Measurements from ENCODE around the gene NXPH3. TPM values are rescaled to one million over a fixed set of nuclear protein-coding genes. Genes with fewer than 3 reads are reported as not detected.

Gene NXPH3
- total and polyA plus RNA-seq, 8 donors = 0.19 to 1.1 (median 0.33) TPM

- H3K4me1 ChIP-seq = no peaks in the 10 kb centered on the region
- H3K27ac ChIP-seq = no peak overlapping the region
- no peaks in the 10 kb centered on the region for H3K36me3 ChIP-seq
- intact Hi-C loops (cut with DNase I) = no loop called here
- no peak overlapping the region for H3K4me3 ChIP-seq
- DNase-seq (no peak), ATAC-seq (no peak), FAIRE-seq (no peak)
- H3K27me3 ChIP-seq = no peaks in the 10 kb centered on the region
- H3K9me3 ChIP-seq = no peaks in the 10 kb centered on the region
- TF ChIP-seq CTCF (IDR thresholded peaks at IDR 0.05) = no peak
- 92 to 93% methylated on average over 4 of the region's 4 CpGs for WGBS, 2 donors
Observed at GRCh38 chr17:49583889-49584288, 8.2 kb downstream of the NXPH3 start.

- intact Hi-C loops (cut with DNase I) = no loop called here
- Histone ChIP-seq H3K4me1 (no peaks in the 10 kb centered on the region), H3K9me3 (no peaks in the 10 kb centered on the region), H3K36me3 (no peaks in the 10 kb centered on the region), H3K27me3 (no peaks in the 10 kb centered on the region), H3K27ac (no peak overlapping the region), H3K4me3 (no peak overlapping the region)
- FAIRE-seq (no peak), DNase-seq (no peak), ATAC-seq (peak in 1 of 4 donors; percentile 25)
- no peak for TF ChIP-seq CTCF (IDR thresholded peaks at IDR 0.05)
- WGBS, 2 donors = 67 to 76% methylated on average over 3 of the region's 3 CpGs
Observed at GRCh38 chr17:49585422-49586027, 9.9 kb downstream of the NXPH3 start.

- no peaks in the 10 kb centered on the region for H3K4me1 ChIP-seq
- no peak for TF ChIP-seq CTCF (IDR thresholded peaks at IDR 0.05)
- 85 to 87% methylated on average over 12 of the region's 12 CpGs for WGBS, 2 donors
- no peaks in the 10 kb centered on the region for H3K27me3 ChIP-seq
- H3K9me3 ChIP-seq = no peaks in the 10 kb centered on the region
- DNase-seq = no peak
- H3K36me3 ChIP-seq = no peaks in the 10 kb centered on the region
- no peak for FAIRE-seq
- no peak for ATAC-seq
- H3K27ac ChIP-seq = no peak overlapping the region
- no peak overlapping the region for H3K4me3 ChIP-seq
- intact Hi-C loops (cut with DNase I) = no loop called here
Observed at GRCh38 chr17:49587366-49588073, 11.8 kb downstream of the NXPH3 start.

- no peak for DNase-seq
- Histone ChIP-seq H3K4me3 (no peak overlapping the region), H3K27me3 (no peaks in the 10 kb centered on the region), H3K4me1 (no peaks in the 10 kb centered on the region), H3K9me3 (no peaks in the 10 kb centered on the region), H3K36me3 (no peaks in the 10 kb centered on the region), H3K27ac (no peak overlapping the region)
- FAIRE-seq = no peak
- TF ChIP-seq CTCF (IDR thresholded peaks at IDR 0.05) = no peak
- 89% methylated on average over 8 of the region's 8 CpGs for WGBS, 2 donors
- intact Hi-C loops (cut with DNase I) = no loop called here
- no peak for ATAC-seq
Observed at GRCh38 chr17:49588312-49588711, 12.6 kb downstream of the NXPH3 start.
